Endothelial cell of umbilical vein (primary cell): ENCODE data around the gene TNS4. TPM values are rescaled to one million over a fixed set of nuclear protein-coding genes. Genes with fewer than 3 reads are reported as not detected.

Source experiments
- BruUV-seq: library from RNA; stranded (reverse); fragments of 400-500 nt; replicated peaks from 2 replicates; lab custom pipeline; 2021; lab: Mats Ljungman, UMichigan
- CTCF ChIA-PET: fragments of 300-600, 350-600 bp; sonication (Branson Sonifier 250); formaldehyde crosslinking; loops from one replicate; lab custom pipeline; 2021; ENCODE audit warnings: antibody characterized with exemption, inconsistent platforms; lab: Charles Lee
- POLR2A ChIA-PET: fragments of 300-600, 350-600 bp; sonication (Branson Sonifier 250); formaldehyde crosslinking; loops from one replicate; lab custom pipeline; 2021; ENCODE audit warnings: antibody characterized with exemption, inconsistent platforms; lab: Charles Lee
- DNase-seq: peaks from one replicate; pipeline ENCODE4 v3.0.0-alpha.2; 2011; ENCODE audit warnings: low read depth, low spot score
- FAIRE-seq: peaks from 2 replicates; lab custom pipeline; 2011; peaks lifted over from hg19 to GRCh38; lab: Jason Lieb, UNC
- H2AFZ ChIP-seq: 2 replicates; pipeline ENCODE4 v1.6.0; 2012; ENCODE audit warnings: low read depth, low read length, control low read depth, inconsistent platforms
- H3K27ac ChIP-seq: 2 replicates; pipeline ENCODE4 v1.5.1; 2011; ENCODE audit warnings: low read depth, mild to moderate bottlenecking, control low read depth, low read length, moderate library complexity; ENCODE audit not compliant: insufficient read depth
- H3K27me3 ChIP-seq, 2 experiments: 2 replicates each; pipeline versions ENCODE4 v1.6.0 to v1.6.1; 2011; ENCODE audit warnings: low read length in 2 of 2, mixed read lengths in 1 of 2; ENCODE audit not compliant: control insufficient read depth in 2 of 2, insufficient read depth in 2 of 2
- H3K36me3 ChIP-seq, 2 experiments: 2 replicates in 1 of 2; 3 replicates in 1 of 2; pipeline ENCODE4 v1.5.1; 2011; ENCODE audit warnings: low read length in 2 of 2, mild to moderate bottlenecking in 1 of 2, moderate library complexity in 1 of 2; ENCODE audit not compliant: control insufficient read depth in 2 of 2, insufficient read depth in 2 of 2; ENCODE audit errors: extremely low read depth in 1 of 2
- H3K4me1 ChIP-seq: 3 replicates; pipeline ENCODE4 v1.5.1; 2011; ENCODE audit warnings: mild to moderate bottlenecking, low read length; ENCODE audit not compliant: control insufficient read depth, insufficient read depth; ENCODE audit errors: extremely low read depth
- H3K4me2 ChIP-seq: 2 replicates; pipeline ENCODE4 v1.6.1; 2011; ENCODE audit warnings: low read length, control low read depth, mixed read lengths; ENCODE audit not compliant: insufficient read depth
- H3K4me3 ChIP-seq, 3 experiments: fragments of 200-600 bp in 1 of 3; sonication (generic), shearing (Covaris generic) in 1 of 3; replicated peaks in 1 of 3; 2 replicates each; pipeline ENCODE4 v1.5.1; 2011 to 2016; ENCODE audit warnings: control low read depth in 3 of 3, low read length in 3 of 3, mild to moderate bottlenecking in 2 of 3, inconsistent platforms in 1 of 3, low read depth in 1 of 3, moderate library complexity in 1 of 3; ENCODE audit not compliant: insufficient read depth in 1 of 3
- H3K79me2 ChIP-seq: 2 replicates; pipeline ENCODE4 v1.6.0; 2012; ENCODE audit warnings: low read length, inconsistent platforms; ENCODE audit not compliant: control insufficient read depth, insufficient read depth
- H3K9ac ChIP-seq: replicated peaks from 2 replicates; pipeline ENCODE3; 2011; ENCODE audit warnings: low read length, control low read depth; ENCODE audit not compliant: insufficient read depth; ENCODE audit errors: extremely low read depth
- H3K9me1 ChIP-seq: replicated peaks from 3 replicates; pipeline ENCODE4 v1.6.0; 2011; ENCODE audit warnings: mild to moderate bottlenecking, low read length; ENCODE audit not compliant: control insufficient read depth, insufficient read depth; ENCODE audit errors: extremely low read depth
- H3K9me3 ChIP-seq: replicated peaks from 2 replicates; pipeline ENCODE4 v1.5.1; 2012; ENCODE audit warnings: low read length, inconsistent platforms; ENCODE audit not compliant: control insufficient read depth, insufficient read depth
- H4K20me1 ChIP-seq: replicated peaks from 2 replicates; pipeline ENCODE3; 2011; ENCODE audit warnings: mild to moderate bottlenecking, low read length; ENCODE audit not compliant: control insufficient read depth, insufficient read depth; ENCODE audit errors: extremely low read depth
- EZH2 ChIP-seq: IDR thresholded peaks from 2 replicates; pipeline ENCODE4 v1.6.1; 2012; ENCODE audit warnings: borderline replicate concordance, low read depth, mild to moderate bottlenecking, moderate library complexity, low read length, inconsistent platforms; ENCODE audit not compliant: severe bottlenecking
- FOS ChIP-seq: IDR thresholded peaks from 2 replicates; pipeline ENCODE4 v1.6.1; 2011; ENCODE audit warnings: mild to moderate bottlenecking, low read length, moderate library complexity, borderline replicate concordance; ENCODE audit not compliant: insufficient read depth
- GATA2 ChIP-seq: IDR thresholded peaks from 2 replicates; pipeline ENCODE4 v1.7.0; 2011; ENCODE audit warnings: low read depth, mild to moderate bottlenecking, moderate library complexity, mixed read lengths, low read length; ENCODE audit not compliant: insufficient read length, insufficient read depth
- dilution Hi-C: fragments of 300-500 bp; cut with MboI; formaldehyde crosslinking; loops from one replicate; pipeline ENCODE4 v1.15.0; 2019; ENCODE audit warnings: low sequenced_read_pairs; ENCODE audit not compliant: extremely low pct_ligation_motif_present
- intact Hi-C: fragments of 100-400 bp; cut with micrococcal nuclease; formaldehyde crosslinking; loops from one replicate; pipeline ENCODE4 v1.10.0; 2022
- polyA plus RNA-seq, 4 experiments: library from polyadenylated mRNA; depleted of rRNA in 3 of 4; stranded (reverse) in 3 of 4; unstranded in 1 of 4; fragments of >200 nt; gene quantifications; 2 replicates each; pipeline versions ENCODE4 v1.2.1 to v1.2.3, GENCODE V29; 2011 to 2012; ENCODE audit warnings: missing spikeins in 1 of 4
- total RNA-seq: library from RNA; stranded (reverse); gene quantifications from 2 replicates; pipeline ENCODE4 v1.2.3, GENCODE V29; 2021
- TF ChIP-seq, protein P1 (sequence below): IDR thresholded peaks from 2 replicates; pipeline ENCODE4 v1.6.1; 2011; ENCODE audit not compliant: insufficient read depth, insufficient read length

TNS4 gene
- total and polyA plus RNA-seq, 2 donors (not counting 3 experiments of a cell fraction or from before 2014, with no cell fraction given) = not detected

DNA sequence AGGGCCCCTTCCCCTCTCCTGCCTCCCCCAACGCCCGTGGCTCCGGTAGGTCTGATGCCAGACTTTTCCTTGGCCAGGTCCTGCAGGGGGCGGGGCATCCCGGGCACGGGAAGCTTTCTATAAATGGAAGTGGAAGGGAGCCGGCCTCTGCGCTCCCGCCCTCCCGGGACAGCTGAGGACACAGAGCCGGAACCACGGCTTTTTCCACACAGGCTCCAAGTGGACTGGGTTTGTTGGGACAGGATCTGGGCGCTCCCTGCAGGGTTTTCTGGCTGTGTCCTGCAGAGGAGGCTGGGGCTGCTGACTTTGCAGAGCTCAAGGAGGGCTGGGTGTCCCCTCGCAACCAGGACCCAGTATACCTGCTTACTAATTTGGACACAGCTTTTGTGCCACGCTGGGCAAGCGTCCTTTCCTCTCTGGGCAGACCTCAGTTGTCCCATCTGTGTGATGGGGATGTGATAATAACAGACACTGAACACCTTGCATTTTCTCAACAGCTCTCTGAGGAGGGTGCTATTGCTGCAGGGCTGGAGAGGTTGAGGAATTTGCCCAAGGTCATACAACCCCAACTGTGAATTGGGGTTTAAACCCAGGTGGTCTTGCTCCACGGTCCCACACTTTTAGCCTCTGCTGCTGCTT is 1.8 kb downstream of the TNS4 start:
- no peaks in the 10 kb centered on the region for H4K20me1 ChIP-seq
- no peaks in the 10 kb centered on the region for H3K79me2 ChIP-seq
- H3K9ac ChIP-seq = no peak overlapping the region
- H3K36me3 ChIP-seq = no peaks in the 10 kb centered on the region
- dilution Hi-C loops (no loop called here), intact Hi-C loops (loop anchor here (1.0 kb wide), 1 partner anchor 33 kb away; no protein-coding TSS in a partner anchor)
- BruUV-seq = no TSS peak
- DNase-seq (peak; percentile 58), FAIRE-seq (peak; percentile 87)
- peak overlapping the region; percentile 87 for H2AFZ ChIP-seq
- H3K27me3 ChIP-seq = peaks cover 0 to 6% of the 10 kb centered on the region in 2 experiments
- POLR2A ChIA-PET = no interaction called here
- no peaks in the 10 kb centered on the region for H3K9me1 ChIP-seq
- no peak overlapping the region for H3K4me3 ChIP-seq
- TF ChIP-seq FOS (no peak), EZH2 (no peak)
- TF ChIP-seq, protein P1, sequence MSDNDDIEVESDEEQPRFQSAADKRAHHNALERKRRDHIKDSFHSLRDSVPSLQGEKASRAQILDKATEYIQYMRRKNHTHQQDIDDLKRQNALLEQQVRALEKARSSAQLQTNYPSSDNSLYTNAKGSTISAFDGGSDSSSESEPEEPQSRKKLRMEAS = no peak
- CTCF ChIA-PET = interaction anchor here (0.5 to 1.9 kb wide), 7 partner anchors 10 to 33 kb away, joined by 3 to 21 read pairs (median 4); no protein-coding TSS in a partner anchor
- peak overlapping the region; percentile 52 for H3K4me2 ChIP-seq
- H3K27ac ChIP-seq = no peak overlapping the region
- H3K9me3 ChIP-seq = no peaks in the 10 kb centered on the region
- H3K4me1 ChIP-seq = peaks cover 7% of the 10 kb centered on the region

DNA sequence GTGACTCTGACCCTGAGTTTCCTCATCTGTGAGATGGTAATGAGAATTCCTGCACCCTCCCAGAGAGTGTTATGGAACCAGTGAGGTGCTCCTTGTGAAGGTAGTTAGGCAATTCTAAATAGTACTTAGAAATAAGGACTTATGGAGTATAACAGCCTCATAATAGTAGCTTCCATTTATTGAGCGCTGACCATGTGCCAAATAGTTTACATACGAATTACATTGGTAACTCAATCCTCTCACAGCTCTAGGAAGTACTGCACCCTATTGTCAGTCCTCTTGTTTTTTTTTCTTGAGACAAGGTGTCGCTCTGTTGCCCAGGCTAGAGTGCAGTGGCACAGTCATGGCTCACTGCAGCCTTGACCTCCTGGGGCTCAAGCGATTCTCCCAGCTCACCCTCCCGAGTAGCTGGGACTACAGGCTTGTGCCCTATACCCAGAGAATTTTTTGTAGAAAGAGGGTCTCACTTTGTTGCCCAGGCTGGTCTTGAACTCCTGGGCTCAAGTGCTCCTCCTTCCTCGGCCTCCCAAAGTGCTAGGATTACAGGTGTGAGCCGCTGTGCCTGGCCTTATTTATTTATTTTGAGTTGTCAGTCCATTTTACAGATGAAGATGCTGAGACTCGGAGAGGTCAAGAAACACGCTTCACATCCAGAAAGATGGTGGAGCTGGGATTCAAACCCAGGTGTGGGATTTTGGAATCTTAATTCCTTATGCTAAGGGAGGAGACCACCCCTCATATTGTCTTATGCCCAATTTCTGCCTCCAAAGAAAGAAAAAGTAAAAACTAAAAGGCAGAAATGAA is 2.9 kb downstream of the TNS4 start:
- H3K36me3 ChIP-seq = no peaks in the 10 kb centered on the region
- no peak overlapping the region for H3K9ac ChIP-seq
- H4K20me1 ChIP-seq = no peaks in the 10 kb centered on the region
- intact Hi-C loops (loop anchor here (1.0 kb wide), 1 partner anchor 34 kb away; no protein-coding TSS in a partner anchor), dilution Hi-C loops (no loop called here)
- H3K4me1 ChIP-seq = peaks cover 7% of the 10 kb centered on the region
- FAIRE-seq (peak; percentile 35), DNase-seq (no peak)
- no peak for TF ChIP-seq GATA2
- no peak overlapping the region for H3K4me2 ChIP-seq
- no peaks in the 10 kb centered on the region for H3K79me2 ChIP-seq
- no peak overlapping the region for H2AFZ ChIP-seq
- CTCF ChIA-PET = interaction anchor here (0.7 to 3.5 kb wide), 8 partner anchors 12 to 62 kb away, joined by 3 to 27 read pairs (median 6); no protein-coding TSS in a partner anchor
- no peaks in the 10 kb centered on the region for H3K9me3 ChIP-seq
- H3K27me3 ChIP-seq = peaks cover 0 to 6% of the 10 kb centered on the region in 2 experiments
- no peak overlapping the region for H3K4me3 ChIP-seq
- no peaks in the 10 kb centered on the region for H3K9me1 ChIP-seq
- POLR2A ChIA-PET = interaction anchor here (0.6 kb wide), 1 partner anchor 35 kb away, joined by 5 read pairs; no protein-coding TSS in a partner anchor
- no peak overlapping the region for H3K27ac ChIP-seq
- no TSS peak for BruUV-seq
